Naive B cell (primary cell): ENCODE results near the gene UTS2R. TPM values are rescaled to one million over a fixed set of nuclear protein-coding genes. Genes with fewer than 3 reads are reported as not detected.
"Not testable (repeated sequence)": the region's sequence is repeated elsewhere in the genome, so short reads cannot be mapped to it uniquely, and the experiment has no call there.

Experiments used
- ATAC-seq, 2 donors: fragments of 150-1000 bp; cut with Tn5 transposase; 2 replicates each; pipeline ENCODE4 v1.10.0; 2021; ENCODE audit warnings: low read depth in 2 of 2, mild to moderate bottlenecking in 2 of 2, moderate library complexity in 2 of 2
- DNase-seq: peaks from one replicate; pipeline ENCODE4 v3.0.0; 2022
- H3K27ac Mint-ChIP-seq, 6 donors: one replicate each; pipeline ENCODE4 v1.8.0; 2020 to 2022; ENCODE audit warnings: mild to moderate bottlenecking in 6 of 6, mixed read lengths in 6 of 6, moderate library complexity in 5 of 6, inconsistent platforms in 2 of 6
- H3K27me3 Mint-ChIP-seq, 3 donors: one replicate each; pipeline ENCODE4 v1.8.0; 2021 to 2022; ENCODE audit warnings: mixed read lengths in 3 of 3, mild to moderate bottlenecking in 1 of 3
- H3K36me3 Mint-ChIP-seq, 2 donors: one replicate each; pipeline ENCODE4 v1.8.0; 2020 to 2022; ENCODE audit warnings: mixed read lengths in 2 of 2, inconsistent platforms in 1 of 2, mild to moderate bottlenecking in 1 of 2
- H3K4me1 Mint-ChIP-seq, 3 donors: one replicate each; pipeline ENCODE4 v1.8.0; 2020 to 2022; ENCODE audit warnings: mixed read lengths in 3 of 3, inconsistent platforms in 1 of 3, mild to moderate bottlenecking in 1 of 3, moderate library complexity in 1 of 3
- H3K4me3 Mint-ChIP-seq, 8 donors: one replicate each; pipeline ENCODE4 v1.8.0; 2020 to 2022; ENCODE audit warnings: mild to moderate bottlenecking in 8 of 8, mixed read lengths in 8 of 8, moderate library complexity in 8 of 8, inconsistent platforms in 2 of 8
- H3K9me3 Mint-ChIP-seq, 7 donors: one replicate each; pipeline ENCODE4 v1.8.0; 2020 to 2022; ENCODE audit warnings: mixed read lengths in 7 of 7, mild to moderate bottlenecking in 5 of 7, inconsistent platforms in 2 of 7, moderate library complexity in 1 of 7
- polyA plus RNA-seq, 6 donors: library from polyadenylated mRNA; unstranded; fragments of 300-500 nt; fragmentation: Illumina TruSeq; gene quantifications; one replicate each; pipeline ENCODE4 v1.2.3, GENCODE V29; 2021; ENCODE audit warnings: low read depth in 6 of 6

The UTS2R gene
- polyA plus RNA-seq, 6 donors from 2014 or later, result not detected

GRCh38 chr17:82342361-82343079 is 29.0 kb upstream of the UTS2R start:
- no peak overlapping the region for H3K27ac Mint-ChIP-seq
- no peak overlapping the region for H3K4me3 Mint-ChIP-seq
- no peaks in the 10 kb centered on the region for H3K9me3 Mint-ChIP-seq
- H3K36me3 Mint-ChIP-seq, result no peaks in the 10 kb centered on the region
- DNase-seq, result no peak
- ATAC-seq, result no peak
- H3K27me3 Mint-ChIP-seq, result peaks cover 8 to 13% (median 12%) of the 10 kb centered on the region in 3 donors
- peaks cover 0 to 6% (median 2%) of the 10 kb centered on the region in 3 donors for H3K4me1 Mint-ChIP-seq

- peaks cover 0 to 6% (median 2%) of the 10 kb centered on the region in 3 donors for H3K4me1 Mint-ChIP-seq
- ATAC-seq (no peak), DNase-seq (no peak)
- peaks cover 12 to 15% (median 14%) of the 10 kb centered on the region in 3 donors for H3K27me3 Mint-ChIP-seq
- no peaks in the 10 kb centered on the region for H3K9me3 Mint-ChIP-seq
- no peaks in the 10 kb centered on the region for H3K36me3 Mint-ChIP-seq
- no peak overlapping the region for H3K27ac Mint-ChIP-seq
- H3K4me3 Mint-ChIP-seq, result no peak overlapping the region
These were observed 28.0 kb upstream of the UTS2R start for GRCh38 chr17:82343560-82343959.

- peaks cover 12 to 23% (median 20%) of the 10 kb centered on the region in 3 donors for H3K27me3 Mint-ChIP-seq
- H3K27ac Mint-ChIP-seq, result peak overlapping the region in 1 of 6 donors; percentile 21
- no peak for DNase-seq
- no peak overlapping the region for H3K4me3 Mint-ChIP-seq
- H3K36me3 Mint-ChIP-seq, result no peaks in the 10 kb centered on the region
- no peak for ATAC-seq
- H3K9me3 Mint-ChIP-seq, result no peaks in the 10 kb centered on the region
- peaks cover 0 to 6% (median 2%) of the 10 kb centered on the region in 3 donors for H3K4me1 Mint-ChIP-seq
These were observed 27.2 kb upstream of the UTS2R start for GRCh38 chr17:82344175-82344907.

- no peak overlapping the region for H3K27ac Mint-ChIP-seq
- DNase-seq (no peak), ATAC-seq (no peak)
- peaks cover 0 to 6% (median 2%) of the 10 kb centered on the region in 3 donors for H3K4me1 Mint-ChIP-seq
- no peaks in the 10 kb centered on the region for H3K9me3 Mint-ChIP-seq
- H3K36me3 Mint-ChIP-seq, result no peaks in the 10 kb centered on the region
- no peak overlapping the region for H3K4me3 Mint-ChIP-seq
- H3K27me3 Mint-ChIP-seq, result peaks cover 12 to 27% (median 24%) of the 10 kb centered on the region in 3 donors
These were observed 26.2 kb upstream of the UTS2R start for GRCh38 chr17:82345151-82345976.

GRCh38 chr17:82346342-82347300 is 24.9 kb upstream of the UTS2R start:
- Mint-ChIP-seq H3K4me1 (peaks cover 0 to 6% (median 1%) of the 10 kb centered on the region in 3 donors), H3K36me3 (no peaks in the 10 kb centered on the region), H3K4me3 (no peak overlapping the region), H3K27me3 (peaks cover 13 to 34% (median 24%) of the 10 kb centered on the region in 3 donors), H3K9me3 (no peaks in the 10 kb centered on the region), H3K27ac (peak overlapping the region in 1 of 6 donors; percentile 28)
- DNase-seq, result no peak
- ATAC-seq, result no peak

GRCh38 chr17:82347994-82348393 is 23.6 kb upstream of the UTS2R start:
- ATAC-seq, H3K36me3 Mint-ChIP-seq, H3K4me3 Mint-ChIP-seq, DNase-seq, H3K4me1 Mint-ChIP-seq, H3K27ac Mint-ChIP-seq, H3K9me3 Mint-ChIP-seq: not testable (repeated sequence)
- H3K27me3 Mint-ChIP-seq, result peaks cover 16 to 40% (median 24%) of the 10 kb centered on the region in 3 donors

- Mint-ChIP-seq H3K4me1 (peaks cover 0 to 6% (median 6%) of the 10 kb centered on the region in 3 donors), H3K27me3 (peaks cover 16 to 40% (median 24%) of the 10 kb centered on the region in 3 donors), H3K27ac (no peak overlapping the region), H3K4me3 (no peak overlapping the region), H3K9me3 (no peaks in the 10 kb centered on the region), H3K36me3 (no peaks in the 10 kb centered on the region)
- ATAC-seq (no peak), DNase-seq (no peak)
These were observed 23.1 kb upstream of the UTS2R start for GRCh38 chr17:82348434-82348833.

- peaks cover 16 to 40% (median 24%) of the 10 kb centered on the region in 3 donors for H3K27me3 Mint-ChIP-seq
- ATAC-seq, result no peak
- peak overlapping the region in 1 of 6 donors; percentile 15 for H3K27ac Mint-ChIP-seq
- no peak overlapping the region for H3K4me3 Mint-ChIP-seq
- peaks cover 0 to 6% (median 6%) of the 10 kb centered on the region in 3 donors for H3K4me1 Mint-ChIP-seq
- DNase-seq, result no peak
- no peaks in the 10 kb centered on the region for H3K9me3 Mint-ChIP-seq
- H3K36me3 Mint-ChIP-seq, result no peaks in the 10 kb centered on the region
These were observed 22.7 kb upstream of the UTS2R start for GRCh38 chr17:82348866-82349265.

GRCh38 chr17:82349287-82349701 is 22.3 kb upstream of the UTS2R start:
- no peaks in the 10 kb centered on the region for H3K36me3 Mint-ChIP-seq
- ATAC-seq (no peak), DNase-seq (no peak)
- peaks cover 16 to 44% (median 24%) of the 10 kb centered on the region in 3 donors for H3K27me3 Mint-ChIP-seq
- peak overlapping the region in 1 of 6 donors; percentile 78 for H3K27ac Mint-ChIP-seq
- H3K9me3 Mint-ChIP-seq, result no peaks in the 10 kb centered on the region
- H3K4me3 Mint-ChIP-seq, result no peak overlapping the region
- peaks cover 0 to 6% (median 6%) of the 10 kb centered on the region in 3 donors for H3K4me1 Mint-ChIP-seq

- Mint-ChIP-seq H3K36me3 (no peaks in the 10 kb centered on the region), H3K27me3 (peaks cover 16 to 47% (median 24%) of the 10 kb centered on the region in 3 donors), H3K27ac (no peak overlapping the region), H3K4me1 (peaks cover 0 to 6% (median 6%) of the 10 kb centered on the region in 3 donors), H3K9me3 (no peaks in the 10 kb centered on the region), H3K4me3 (no peak overlapping the region)
- DNase-seq (peak; percentile 13), ATAC-seq (peak in 1 of 2 donors; percentile 29)
These were observed 21.2 kb upstream of the UTS2R start for GRCh38 chr17:82350182-82351030.

- H3K9me3 Mint-ChIP-seq, result no peaks in the 10 kb centered on the region
- no peak for DNase-seq
- peaks cover 0 to 6% (median 5%) of the 10 kb centered on the region in 3 donors for H3K4me1 Mint-ChIP-seq
- H3K27me3 Mint-ChIP-seq, result peaks cover 15 to 50% (median 21%) of the 10 kb centered on the region in 3 donors
- no peak for ATAC-seq
- peak overlapping the region in 1 of 8 donors; percentile 41 for H3K4me3 Mint-ChIP-seq
- no peak overlapping the region for H3K27ac Mint-ChIP-seq
- no peaks in the 10 kb centered on the region for H3K36me3 Mint-ChIP-seq
These were observed 20.3 kb upstream of the UTS2R start for GRCh38 chr17:82351254-82351712.
